CMK (cell line): ENCODE measurements around the gene NLRP12.
"Not testable (repeated sequence)": the region's sequence is repeated elsewhere in the genome, so short reads cannot be mapped to it uniquely, and the experiment has no call there.

Experiments
- DNase-seq: peaks from one replicate; pipeline ENCODE4 v3.0.0-alpha.2; 2010; ENCODE audit warnings: low read depth

The NLRP12 gene

DNA sequence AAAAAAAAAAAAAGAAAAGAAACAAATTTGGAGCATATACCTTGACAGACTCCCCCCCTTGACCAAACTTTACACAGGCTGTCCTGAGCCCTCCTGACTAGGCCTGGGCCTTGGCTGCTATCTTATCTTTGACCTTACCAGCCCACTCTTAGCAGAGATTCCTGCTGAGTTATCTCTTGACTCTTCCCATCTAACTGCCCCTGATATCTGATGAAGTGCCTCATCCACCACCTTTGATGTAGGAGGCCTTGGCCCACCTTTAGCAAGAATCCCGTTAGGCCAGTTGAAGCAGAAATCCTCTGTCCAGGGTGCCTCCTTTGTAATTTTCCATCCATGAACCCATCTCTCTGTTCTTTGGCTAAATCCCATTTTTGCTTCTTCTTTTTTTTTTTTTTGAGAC lies 43.6 kb downstream of the NLRP12 start:
- no peak for DNase-seq

DNA sequence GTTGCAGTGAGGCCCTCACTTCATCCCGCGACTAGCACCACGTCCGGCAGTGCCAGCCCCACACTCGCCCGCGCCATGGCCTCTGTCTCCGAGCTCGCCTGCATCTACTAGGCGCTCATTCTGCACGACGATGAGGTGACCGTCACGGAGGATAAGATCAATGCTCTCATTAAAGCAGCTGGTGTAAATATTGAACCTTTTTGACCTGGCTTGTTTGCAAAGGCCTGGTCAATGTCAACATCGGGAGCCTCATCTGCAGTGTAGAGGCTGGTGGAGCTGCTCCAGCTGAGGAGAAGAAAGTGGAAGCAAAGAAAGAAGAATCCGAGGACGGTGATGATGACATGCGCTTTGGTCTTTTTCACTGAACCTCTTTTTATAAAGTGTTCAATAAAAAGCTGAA lies 48.6 kb downstream of the NLRP12 start:
- no peak for DNase-seq

DNA sequence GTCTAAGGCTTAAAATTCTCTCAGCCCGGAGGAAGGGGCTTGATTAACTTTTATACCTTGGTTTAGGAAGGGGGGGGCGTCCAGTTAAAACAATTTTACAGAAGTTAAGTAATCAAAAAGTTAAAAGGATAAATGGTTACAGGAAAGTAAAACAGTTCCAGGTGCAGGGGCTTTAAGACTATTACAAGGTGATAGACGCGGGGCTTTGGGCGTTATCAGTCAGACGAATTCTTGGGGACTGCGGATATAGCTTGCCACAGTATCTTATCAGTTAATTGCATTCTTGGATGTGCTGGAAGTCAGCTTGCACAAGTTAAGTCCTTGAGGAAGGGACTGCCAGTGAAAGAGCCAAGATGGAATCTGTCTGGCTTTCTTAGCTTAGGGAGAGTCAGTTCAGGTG lies 49.6 kb downstream of the NLRP12 start:
- not testable (repeated sequence) for DNase-seq

DNA sequence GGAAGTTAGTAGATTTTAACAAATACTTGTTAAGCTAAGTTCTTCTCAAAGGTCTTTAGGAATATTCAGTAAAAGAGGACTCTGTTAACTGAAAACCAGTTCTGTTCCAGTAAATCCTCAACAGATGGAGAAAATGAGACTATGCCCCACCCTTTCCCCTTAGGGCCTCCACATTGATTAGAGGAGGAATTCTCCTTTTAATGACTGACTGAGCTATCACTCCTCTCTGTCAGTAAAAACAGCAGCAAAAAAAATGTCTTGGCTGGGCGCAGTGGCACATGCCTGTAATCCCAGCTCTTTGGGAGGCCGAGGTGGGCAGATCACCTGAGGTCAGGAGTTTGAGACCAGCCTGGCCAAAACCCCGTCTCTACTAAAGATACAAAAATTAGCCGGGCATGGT lies 50.1 kb downstream of the NLRP12 start:
- no peak for DNase-seq

DNA sequence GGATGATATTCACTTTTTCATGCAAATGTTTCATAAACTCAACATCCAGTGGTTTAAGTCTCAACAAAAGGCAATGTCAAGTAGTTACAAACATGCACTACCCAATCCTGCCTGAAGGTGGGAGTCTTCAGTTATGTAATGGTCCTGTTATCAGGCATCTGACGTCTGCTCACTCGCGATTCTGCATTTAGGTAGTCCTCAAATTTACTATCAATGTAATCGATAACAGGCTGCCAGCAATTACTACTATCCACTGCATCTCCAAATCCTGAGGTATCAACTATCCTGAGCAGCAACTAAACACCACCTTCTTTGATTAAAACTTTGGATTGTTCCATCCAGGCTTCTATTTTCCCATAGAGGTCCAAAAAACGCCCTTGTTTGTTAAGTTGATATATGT lies 51.2 kb downstream of the NLRP12 start:
- peak; percentile 39 for DNase-seq

DNA sequence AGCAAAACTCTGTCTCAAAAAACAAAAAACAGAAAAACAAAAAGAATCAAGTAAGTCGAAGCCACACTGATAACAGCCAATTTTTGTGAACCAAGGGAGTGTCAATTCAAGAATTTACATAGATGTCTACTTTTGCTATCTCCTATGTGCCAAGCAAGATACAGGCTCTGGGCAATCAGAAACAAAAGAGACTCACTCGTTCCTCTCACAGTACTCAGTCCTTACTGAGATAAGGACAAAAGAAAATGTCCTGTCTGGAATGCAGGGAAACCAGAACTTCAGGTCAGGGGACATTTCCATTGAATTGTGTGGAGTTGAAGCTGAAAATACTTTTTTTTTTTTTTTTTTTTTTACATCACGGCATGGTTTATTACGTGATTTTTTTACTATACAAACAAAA lies 53.0 kb downstream of the NLRP12 start:
- DNase-seq = no peak

DNA sequence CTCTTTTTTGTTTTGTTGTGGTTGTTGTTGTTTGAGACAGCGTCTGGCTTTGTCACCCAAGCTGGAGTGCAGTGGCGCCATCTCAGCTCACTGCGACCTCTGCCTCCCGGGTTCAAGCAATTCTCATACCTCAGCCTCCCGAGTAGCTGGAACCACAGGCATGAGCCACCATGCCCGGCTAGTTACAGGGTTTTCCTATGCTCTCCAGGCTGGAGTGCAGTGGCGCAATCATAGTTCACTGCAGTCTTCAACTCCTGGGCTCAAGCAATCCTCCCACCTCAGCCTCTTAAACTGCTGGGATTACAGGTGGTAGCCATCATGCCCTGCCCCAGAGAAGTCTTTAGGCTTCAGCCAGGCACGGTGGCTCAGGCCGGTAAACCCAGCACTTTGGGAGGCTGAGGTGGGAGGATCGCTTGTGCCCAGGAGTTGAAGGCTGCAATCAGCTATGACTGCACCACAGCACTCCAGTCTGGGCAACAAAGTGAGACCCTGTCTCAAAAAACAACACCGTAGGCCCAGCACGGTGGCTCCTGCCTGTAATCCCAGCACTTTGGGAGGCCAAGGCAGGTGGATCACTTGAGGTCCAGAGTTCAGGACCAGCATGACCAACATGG lies 54.3 kb downstream of the NLRP12 start:
- DNase-seq = not testable (repeated sequence)

DNA sequence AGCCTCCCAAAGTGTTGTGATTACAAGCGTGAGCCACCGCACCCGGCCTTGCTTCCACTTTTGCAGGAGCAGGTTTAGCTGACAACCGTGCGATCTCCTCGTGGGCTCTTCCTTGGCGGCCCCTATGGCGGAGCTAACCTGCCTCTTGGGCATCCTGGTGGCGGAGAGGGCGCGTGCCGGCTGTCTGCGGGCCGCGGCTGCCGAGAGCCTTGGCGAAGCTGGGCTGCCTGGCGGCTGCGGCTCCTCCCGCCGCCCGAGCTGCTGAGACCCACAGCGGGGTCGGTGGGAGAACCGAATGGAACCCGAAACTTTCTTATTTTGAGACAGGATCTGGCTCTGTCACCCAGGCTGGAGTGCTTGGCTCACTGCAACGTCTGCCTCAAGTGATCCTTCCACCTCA lies 55.7 kb downstream of the NLRP12 start:
- no peak for DNase-seq

DNA sequence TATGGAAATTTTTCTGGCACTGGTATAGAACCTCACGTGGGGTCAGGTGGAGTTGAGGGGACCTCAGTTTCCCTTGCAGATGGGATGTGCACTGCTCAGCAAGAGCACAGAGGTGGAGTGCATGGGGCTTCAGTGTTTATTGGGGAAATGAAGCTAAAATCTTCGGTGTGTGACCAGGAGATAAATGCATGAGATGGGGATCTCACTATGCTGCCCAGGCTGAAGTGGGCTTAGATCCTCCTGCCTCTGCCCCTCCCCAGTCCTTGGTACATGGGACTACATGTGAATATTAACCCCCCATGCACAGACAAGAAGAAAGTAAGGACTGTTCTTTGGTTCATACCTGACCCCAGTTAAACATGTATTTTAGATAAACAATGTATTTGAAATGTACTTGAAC lies 65.1 kb downstream of the NLRP12 start:
- not testable (repeated sequence) for DNase-seq
